Retina (tissue), 1 donor: ENCODE measurements around the gene STK31.
"Not testable (repeated sequence)": the region's sequence is repeated elsewhere in the genome, so short reads cannot be mapped to it uniquely, and the experiment has no call there.

Experiments used
- DNase-seq: peaks from one replicate; pipeline ENCODE4 v3.0.0-alpha.2; 2016

Gene STK31

GRCh38 chr7:23804707-23805106, 94.7 kb downstream of the STK31 start:
- no peak for DNase-seq

GRCh38 chr7:23808421-23808820, 98.4 kb downstream of the STK31 start:
- no peak for DNase-seq

- no peak for DNase-seq
These were observed 100.1 kb downstream of the STK31 start for GRCh38 chr7:23810099-23810498.

- no peak for DNase-seq
These were observed 101.5 kb downstream of the STK31 start for GRCh38 chr7:23811540-23811939.

GRCh38 chr7:23828125-23828524, 118.1 kb downstream of the STK31 start:
- not testable (repeated sequence) for DNase-seq

GRCh38 chr7:23832733-23833132, 122.7 kb downstream of the STK31 start:
- DNase-seq = not testable (repeated sequence)

- no peak for DNase-seq
These were observed 123.4 kb downstream of the STK31 start for GRCh38 chr7:23833405-23833804.

GRCh38 chr7:23844837-23845236, 134.8 kb downstream of the STK31 start:
- DNase-seq = not testable (repeated sequence)

GRCh38 chr7:23852135-23852534, 142.1 kb downstream of the STK31 start:
- no peak for DNase-seq

- no peak for DNase-seq
These were observed 143.0 kb downstream of the STK31 start for GRCh38 chr7:23852988-23853387.

GRCh38 chr7:23863209-23863787, 153.3 kb downstream of the STK31 start:
- peak; percentile 13 for DNase-seq

GRCh38 chr7:23864973-23865372, 155.0 kb downstream of the STK31 start:
- no peak for DNase-seq

GRCh38 chr7:23873306-23873705, 163.3 kb downstream of the STK31 start:
- DNase-seq = no peak

- not testable (repeated sequence) for DNase-seq
These were observed 166.5 kb downstream of the STK31 start for GRCh38 chr7:23876526-23876925.
